ENCODE results near the gene RPS19BP1. TPM values are rescaled to one million over a fixed set of nuclear protein-coding genes. Genes with fewer than 3 reads are reported as not detected.

The RPS19BP1 gene
- 100 to 1,000 TPM in 2 of 5 donors, 10 to 100 TPM in 3; 36.9 to 684 (median 86.5) TPM for total RNA-seq
- polyA plus RNA-seq = 100 to 1,000 TPM; 195 to 221 (median 200) TPM
- long read RNA-seq, donor 1, transcript RPS19BP1-201 (4 exons, 927 nt) = major isoform, 17 of 21 reads
- long read RNA-seq, donor 1, partial matches to known transcripts = 0 of 21 reads
- long read RNA-seq, donor 1, other reads (novel, unspliced or antisense) = 0 of 21 reads
- long read RNA-seq, donor 2, transcript RPS19BP1-201 (4 exons, 927 nt) = major isoform, 12 of 15 reads
- long read RNA-seq, donor 2, partial matches to known transcripts = 0 of 15 reads
- long read RNA-seq, donor 2, other reads (novel, unspliced or antisense) = 0 of 15 reads
- long read RNA-seq, donor 3, transcript RPS19BP1-201 (4 exons, 927 nt) = major isoform, 15 of 19 reads
- long read RNA-seq, donor 3, partial matches to known transcripts = 0 of 19 reads
- long read RNA-seq, donor 3, other reads (novel, unspliced or antisense) = 0 of 19 reads
- long read RNA-seq, donor 4, partial matches to known transcripts = 0 of 1 reads
- long read RNA-seq, donor 4, other reads (novel, unspliced or antisense) = 0 of 1 reads
- long read RNA-seq, donor 5, transcript RPS19BP1-201 (4 exons, 927 nt) = major isoform, 34 of 37 reads
- long read RNA-seq, donor 5, partial matches to known transcripts = 0 of 37 reads
- long read RNA-seq, donor 5, other reads (novel, unspliced or antisense) = 0 of 37 reads
- long read RNA-seq, donor 6, transcript RPS19BP1-201 (4 exons, 927 nt) = major isoform, 64 of 72 reads
- long read RNA-seq, donor 6, partial matches to known transcripts = 0 of 72 reads
- long read RNA-seq, donor 6, other reads (novel, unspliced or antisense) = 0 of 72 reads
- long read RNA-seq, donor 7, transcript RPS19BP1-201 (4 exons, 927 nt) = major isoform, 24 of 28 reads
- long read RNA-seq, donor 7, partial matches to known transcripts = 0 of 28 reads
- long read RNA-seq, donor 7, other reads (novel, unspliced or antisense) = 0 of 28 reads
- long read RNA-seq, donor 8, transcript RPS19BP1-203 (3 exons, 852 nt) = minor isoform, 6 of 38 reads
- long read RNA-seq, donor 8, transcript RPS19BP1-201 (4 exons, 927 nt) = major isoform, 30 of 38 reads
- long read RNA-seq, donor 8, partial matches to known transcripts = 0 of 38 reads
- long read RNA-seq, donor 8, other reads (novel, unspliced or antisense) = 0 of 38 reads
- long read RNA-seq, donor 9, transcript RPS19BP1-203 (3 exons, 852 nt) = minor isoform, 5 of 30 reads
- long read RNA-seq, donor 9, transcript RPS19BP1-201 (4 exons, 927 nt) = major isoform, 24 of 30 reads
- long read RNA-seq, donor 9, partial matches to known transcripts = 0 of 30 reads
- long read RNA-seq, donor 9, other reads (novel, unspliced or antisense) = 0 of 30 reads
- long read RNA-seq, donor 10, transcript RPS19BP1-201 (4 exons, 927 nt) = major isoform, 13 of 16 reads
- long read RNA-seq, donor 10, partial matches to known transcripts = 0 of 16 reads
- long read RNA-seq, donor 10, other reads (novel, unspliced or antisense) = 0 of 16 reads

- WGBS, 5 donors = 0 to 1% (median 0%) methylated on average over 43 to 67 of the region's 67 CpGs
- intact Hi-C loops (cut with DNase I; ENCODE audit: low total_unique reads) = no loop called here
- peak within 1 kb of the TSS; percentile 92 to 97 (median 95) for H3K27ac ChIP-seq
- TF ChIP-seq POLR2A (IDR thresholded peaks at IDR 0.05) = peak in 2 of 4 donors; percentile 13 to 72
- TF ChIP-seq EP300 (IDR thresholded peaks at IDR 0.05) = no peak
- peak; percentile 73 to 99 (median 95) for TF ChIP-seq POLR2AphosphoS5 (IDR thresholded peaks at IDR 0.05)
- H3K9me3 ChIP-seq = no peaks in the 10 kb centered on the region
- peaks cover 52 to 63% (median 62%) of the 10 kb centered on the region in 4 donors for H3K4me1 ChIP-seq
- peak; percentile 100 for DNase-seq
- peaks cover 11 to 36% (median 30%) of the 10 kb centered on the region in 4 donors for H3K36me3 ChIP-seq
- no peaks in the 10 kb centered on the region for H3K27me3 ChIP-seq
- peak within 1 kb of the TSS; percentile 79 to 96 (median 88) for H3K4me3 ChIP-seq
Measured at GRCh38 chr22:39532215-39533073, at the start of gene RPS19BP1. TSS of gene RPS19BP1 (minus strand) at chr22:39532748. CDS start at chr22:39532738, 10 bp downstream.

- intact Hi-C loops (cut with DNase I; ENCODE audit: low total_unique reads) = no loop called here
- no peaks in the 10 kb centered on the region for H3K9me3 ChIP-seq
- H3K27ac ChIP-seq = no peak overlapping the region
- TF ChIP-seq POLR2AphosphoS5 (IDR thresholded peaks at IDR 0.05) (no peak), CTCF (IDR thresholded peaks at IDR 0.05) (no peak), EP300 (IDR thresholded peaks at IDR 0.05) (no peak), POLR2A (IDR thresholded peaks at IDR 0.05) (no peak)
- no peak overlapping the region for H3K4me3 ChIP-seq
- no peak for DNase-seq
- H3K27me3 ChIP-seq = peaks cover 0 to 40% (median 7%) of the 10 kb centered on the region in 3 donors
- WGBS, 5 donors = 87 to 94% (median 90%) methylated on average over 8 of the region's 8 CpGs
- H3K4me1 ChIP-seq = no peaks in the 10 kb centered on the region
- no peaks in the 10 kb centered on the region for H3K36me3 ChIP-seq
Measured at GRCh38 chr22:39581303-39581702, 48.8 kb upstream of the RPS19BP1 start.

GRCh38 chr22:39580795-39581194 is 48.2 kb upstream of the RPS19BP1 start:
- Histone ChIP-seq H3K9me3 (no peaks in the 10 kb centered on the region), H3K4me1 (no peaks in the 10 kb centered on the region), H3K27me3 (peaks cover 0 to 40% (median 7%) of the 10 kb centered on the region in 3 donors), H3K36me3 (no peaks in the 10 kb centered on the region), H3K27ac (no peak overlapping the region), H3K4me3 (no peak overlapping the region)
- intact Hi-C loops (cut with DNase I; ENCODE audit: low total_unique reads) = no loop called here
- TF ChIP-seq EP300 (IDR thresholded peaks at IDR 0.05) (no peak), POLR2AphosphoS5 (IDR thresholded peaks at IDR 0.05) (no peak), POLR2A (IDR thresholded peaks at IDR 0.05) (no peak), CTCF (IDR thresholded peaks at IDR 0.05) (no peak)
- no peak for DNase-seq
- WGBS, 5 donors = 90 to 95% (median 92%) methylated on average over 6 of the region's 6 CpGs
